Kidney (tissue), 14 donors: ENCODE measurements around the gene RAMP2. TPM values are rescaled to one million over a fixed set of nuclear protein-coding genes. Genes with fewer than 3 reads are reported as not detected.

ENCODE experiments used
- DNase-seq, 5 donors: peaks; one replicate each; pipeline ENCODE4 v3.0.0-alpha.2; 2013 to 2020
- FAIRE-seq: peaks from 2 replicates; lab custom pipeline; 2012; peaks lifted over from hg19 to GRCh38; lab: Jason Lieb, UNC
- H3K27ac ChIP-seq, 2 donors: one replicate each; pipeline ENCODE4 v1.7.0; 2013; ENCODE audit warnings: low read depth in 2 of 2, low read length in 2 of 2, inconsistent platforms in 1 of 2
- H3K27me3 ChIP-seq: one replicate; pipeline ENCODE4 v1.7.1; 2013; ENCODE audit warnings: low read length, inconsistent platforms; ENCODE audit not compliant: control insufficient read depth, insufficient read depth
- H3K36me3 ChIP-seq, 3 donors: one replicate each; pipeline versions ENCODE4 v1.7.0 to v1.7.1; 2013; ENCODE audit warnings: low read length in 3 of 3, control low read depth in 1 of 3, inconsistent platforms in 1 of 3; ENCODE audit not compliant: insufficient read depth in 3 of 3, control insufficient read depth in 2 of 3
- H3K4me1 ChIP-seq, 3 donors: one replicate each; pipeline versions ENCODE4 v1.7.0 to v1.7.1; 2013; ENCODE audit warnings: low read length in 3 of 3, inconsistent platforms in 1 of 3, low read depth in 1 of 3; ENCODE audit not compliant: control insufficient read depth in 2 of 3, insufficient read depth in 2 of 3
- H3K4me3 ChIP-seq, 3 donors: one replicate each; pipeline versions ENCODE4 v1.7.0 to v1.8.1; 2013; ENCODE audit warnings: low read length in 3 of 3, control low read depth in 1 of 3, inconsistent platforms in 1 of 3
- H3K9ac ChIP-seq, 3 donors: one replicate each; pipeline versions ENCODE4 v1.7.0 to v1.7.1; 2013; ENCODE audit warnings: low read length in 3 of 3, control low read depth in 1 of 3, inconsistent platforms in 1 of 3
- H3K9me3 ChIP-seq, 3 donors: one replicate each; pipeline versions ENCODE4 v1.7.0 to v1.7.1; 2013; ENCODE audit warnings: low read length in 3 of 3, control low read depth in 1 of 3, inconsistent platforms in 1 of 3; ENCODE audit not compliant: control insufficient read depth in 2 of 3, insufficient read depth in 1 of 3
- CTCF ChIP-seq: IDR thresholded peaks from 3 replicates; pipeline ENCODE4 v1.5.1; 2012; ENCODE audit warnings: mild to moderate bottlenecking, moderate library complexity, borderline replicate concordance; ENCODE audit not compliant: insufficient read depth; ENCODE audit errors: extremely low read depth
- intact Hi-C: fragments of 100-400 bp; cut with DNase I; formaldehyde crosslinking; loops from one replicate; pipeline ENCODE4 v1.11.1; 2022
- polyA plus RNA-seq: library from polyadenylated mRNA; stranded (reverse); fragments of 350-450 nt; fragmentation: Illumina TruSeq; extraction: RNeasy Lipid Tissue Mini Kit (QIAGEN cat#74804); gene quantifications from one replicate; pipeline ENCODE4 v1.2.3, GENCODE V29; 2014; ENCODE audit warnings: low read depth, low replicate concordance; ENCODE audit not compliant: insufficient read depth
- total RNA-seq: library from RNA; stranded (reverse); fragmentation: NEBNext Ultra II Directional; extraction: Animal tissue kit (Norgen Biotek cat#: 25700); gene quantifications from one replicate; pipeline ENCODE4 v1.2.1, GENCODE V29; 2021
- donor health status: control.
- donor health status: control.
- donor health status: control.
- donor health status: control.
- donor health status: control.
- donor health status: DM: yes; HTN: yes; CAD: no.
- donor health status: Normal renal cell carcinoma (clear cell type).

Gene RAMP2
- total and polyA plus RNA-seq, 2 donors from 2014 or later, result 55.7 to 134 TPM

- Histone ChIP-seq H3K4me1 (peaks cover 0 to 7% (median 5%) of the 10 kb centered on the region in 3 donors), H3K27me3 (no peaks in the 10 kb centered on the region), H3K9me3 (no peaks in the 10 kb centered on the region), H3K36me3 (peaks cover 4 to 16% (median 7%) of the 10 kb centered on the region in 3 donors), H3K4me3 (peak overlapping the region; percentile 86 to 99 (median 99)), H3K9ac (peak overlapping the region; percentile 81 to 100 (median 97)), H3K27ac (peak overlapping the region in 1 of 2 donors; percentile 80)
- no peak for FAIRE-seq
- DNase-seq, result no peak
- no peak for TF ChIP-seq CTCF
- intact Hi-C loops, result no loop called here
Measured at GRCh38 chr17:42772945-42773289, 11.9 kb downstream of the RAMP2 start.

GRCh38 chr17:42773290-42774035 is 12.4 kb downstream of the RAMP2 start, which contains the start of gene VPS25:
Gene VPS25, plus strand, starts transcription at chr17:42773449. Its CDS starts 27 bp downstream, at chr17:42773476.
- FAIRE-seq, result no peak

GRCh38 chr17:42774066-42774745 is 13.2 kb downstream of the RAMP2 start:
- no peak for DNase-seq
- Histone ChIP-seq H3K9ac (peak overlapping the region; percentile 81 to 100 (median 97)), H3K36me3 (peaks cover 4 to 27% (median 12%) of the 10 kb centered on the region in 3 donors), H3K27ac (peak overlapping the region; percentile 80 to 89), H3K27me3 (no peaks in the 10 kb centered on the region), H3K4me1 (peaks cover 0 to 7% (median 5%) of the 10 kb centered on the region in 3 donors), H3K4me3 (peak overlapping the region; percentile 86 to 99 (median 99)), H3K9me3 (no peaks in the 10 kb centered on the region)
- no peak for FAIRE-seq
- no peak for TF ChIP-seq CTCF
- intact Hi-C loops, result no loop called here

More at GRCh38 chr17:42773290-42774035, 12.4 kb downstream of the RAMP2 start, which contains the start of gene VPS25:
- peak; percentile 75 to 93 (median 86) for DNase-seq
- Histone ChIP-seq H3K4me3 (peak within 1 kb of the TSS; percentile 86 to 99 (median 99)), H3K27me3 (no peaks in the 10 kb centered on the region), H3K9me3 (no peaks in the 10 kb centered on the region), H3K9ac (peak within 1 kb of the TSS; percentile 81 to 100 (median 97)), H3K36me3 (peaks cover 4 to 19% (median 7%) of the 10 kb centered on the region in 3 donors), H3K4me1 (peaks cover 0 to 7% (median 5%) of the 10 kb centered on the region in 3 donors), H3K27ac (peak within 1 kb of the TSS; percentile 80 to 89)
- intact Hi-C loops, result no loop called here
- TF ChIP-seq CTCF, result peak; percentile 5
